DND-41 (cell line): ENCODE data around the gene NFATC2.

ENCODE experiments used
- ATAC-seq: fragments of 200-7000 bp; cut with Tn5 transposase; 3 replicates; pipeline ENCODE4 v1.9.1; 2021; ENCODE audit warnings: low read depth; ENCODE audit not compliant: insufficient read depth
- DNase-seq: peaks from one replicate; pipeline ENCODE4 v3.0.0-alpha.2; 2020
- H2AFZ ChIP-seq: 2 replicates; pipeline ENCODE4 v1.6.0; 2012; ENCODE audit warnings: low read depth, low read length
- H3K27ac ChIP-seq: 2 replicates; pipeline ENCODE4 v1.5.1; 2012; ENCODE audit warnings: low read length, inconsistent platforms
- H3K27me3 ChIP-seq: fragments of 200-600 bp; sonication (generic); 2 replicates; pipeline ENCODE4 v1.6.0; 2012; ENCODE audit warnings: low read length, mild to moderate bottlenecking, inconsistent platforms; ENCODE audit not compliant: insufficient read depth, poor library complexity
- H3K36me3 ChIP-seq: 2 replicates; pipeline ENCODE4 v1.5.1; 2012; ENCODE audit warnings: low read length, inconsistent platforms; ENCODE audit not compliant: insufficient read depth
- H3K4me1 ChIP-seq: 2 replicates; pipeline ENCODE4 v1.5.1; 2012; ENCODE audit warnings: mild to moderate bottlenecking, low read length; ENCODE audit not compliant: insufficient read depth
- H3K4me2 ChIP-seq: 2 replicates; pipeline ENCODE4 v1.6.0; 2012; ENCODE audit warnings: mild to moderate bottlenecking, moderate library complexity, low read length, inconsistent platforms; ENCODE audit not compliant: insufficient read depth
- H3K4me3 ChIP-seq, 2 experiments: fragments of 200-600 bp in 1 of 2; shearing (Covaris generic) in 1 of 2; 2 replicates each; pipeline ENCODE4 v1.5.1; 2012 to 2016; ENCODE audit warnings: inconsistent platforms in 2 of 2, low read length in 2 of 2, mild to moderate bottlenecking in 2 of 2, low read depth in 1 of 2, moderate library complexity in 1 of 2
- H3K79me2 ChIP-seq: 2 replicates; pipeline ENCODE4 v1.6.0; 2012; ENCODE audit warnings: low read length, inconsistent platforms; ENCODE audit not compliant: insufficient read depth
- H3K9ac ChIP-seq: 2 replicates; pipeline ENCODE4 v1.6.0; 2012; ENCODE audit warnings: low read depth, mild to moderate bottlenecking, inconsistent platforms, low read length, moderate library complexity
- H3K9me3 ChIP-seq: 2 replicates; pipeline ENCODE4 v1.5.1; 2012; ENCODE audit warnings: low read length, moderate library complexity, mild to moderate bottlenecking, inconsistent platforms; ENCODE audit not compliant: insufficient read depth, severe bottlenecking
- H4K20me1 ChIP-seq: 2 replicates; pipeline ENCODE4 v1.6.0; 2012; ENCODE audit warnings: low read length; ENCODE audit not compliant: insufficient read depth
- EZH2 ChIP-seq: IDR thresholded peaks from 3 replicates; pipeline ENCODE4 v1.6.1; 2012; ENCODE audit warnings: borderline replicate concordance, low read depth, mild to moderate bottlenecking, moderate library complexity, low read length, inconsistent platforms; ENCODE audit not compliant: severe bottlenecking
- TF ChIP-seq, protein P1 (sequence below): IDR thresholded peaks from 2 replicates; pipeline ENCODE4 v1.5.1; 2012; ENCODE audit warnings: borderline replicate concordance, low read length, moderate library complexity, mild to moderate bottlenecking; ENCODE audit not compliant: poor library complexity, severe bottlenecking; ENCODE audit errors: extremely low read depth

Gene NFATC2

GRCh38 chr20:51542571-51543421 lies at the start of gene NFATC2:
Gene NFATC2, minus strand, starts transcription at chr20:51542719. Its CDS starts 220 bp downstream, at chr20:51542499.
- Histone ChIP-seq H3K9me3 (no peaks in the 10 kb centered on the region), H3K27me3 (peaks cover 46% of the 10 kb centered on the region), H2AFZ (no peak within 1 kb of the TSS), H4K20me1 (peaks cover 3% of the 10 kb centered on the region; the same call in 1 of the 2 replicates), H3K4me2 (no peak within 1 kb of the TSS), H3K9ac (no peak within 1 kb of the TSS), H3K36me3 (no peaks in the 10 kb centered on the region), H3K4me3 (no peak within 1 kb of the TSS), H3K4me1 (peaks cover 3% of the 10 kb centered on the region; the same call in 1 of the 2 replicates), H3K27ac (no peak within 1 kb of the TSS), H3K79me2 (no peaks in the 10 kb centered on the region)
- no peak for DNase-seq
- TF ChIP-seq, protein P1, sequence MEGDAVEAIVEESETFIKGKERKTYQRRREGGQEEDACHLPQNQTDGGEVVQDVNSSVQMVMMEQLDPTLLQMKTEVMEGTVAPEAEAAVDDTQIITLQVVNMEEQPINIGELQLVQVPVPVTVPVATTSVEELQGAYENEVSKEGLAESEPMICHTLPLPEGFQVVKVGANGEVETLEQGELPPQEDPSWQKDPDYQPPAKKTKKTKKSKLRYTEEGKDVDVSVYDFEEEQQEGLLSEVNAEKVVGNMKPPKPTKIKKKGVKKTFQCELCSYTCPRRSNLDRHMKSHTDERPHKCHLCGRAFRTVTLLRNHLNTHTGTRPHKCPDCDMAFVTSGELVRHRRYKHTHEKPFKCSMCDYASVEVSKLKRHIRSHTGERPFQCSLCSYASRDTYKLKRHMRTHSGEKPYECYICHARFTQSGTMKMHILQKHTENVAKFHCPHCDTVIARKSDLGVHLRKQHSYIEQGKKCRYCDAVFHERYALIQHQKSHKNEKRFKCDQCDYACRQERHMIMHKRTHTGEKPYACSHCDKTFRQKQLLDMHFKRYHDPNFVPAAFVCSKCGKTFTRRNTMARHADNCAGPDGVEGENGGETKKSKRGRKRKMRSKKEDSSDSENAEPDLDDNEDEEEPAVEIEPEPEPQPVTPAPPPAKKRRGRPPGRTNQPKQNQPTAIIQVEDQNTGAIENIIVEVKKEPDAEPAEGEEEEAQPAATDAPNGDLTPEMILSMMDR, result no peak
- no peak for ATAC-seq

GRCh38 chr20:51591871-51592270 lies 49.4 kb upstream of the NFATC2 start:
- Histone ChIP-seq H2AFZ (no peak overlapping the region), H3K79me2 (no peaks in the 10 kb centered on the region), H3K9ac (no peak overlapping the region), H4K20me1 (no peaks in the 10 kb centered on the region), H3K27ac (no peak overlapping the region), H3K27me3 (no peaks in the 10 kb centered on the region), H3K4me2 (no peak overlapping the region), H3K36me3 (no peaks in the 10 kb centered on the region), H3K4me1 (no peaks in the 10 kb centered on the region), H3K9me3 (no peaks in the 10 kb centered on the region), H3K4me3 (no peak overlapping the region)
- ATAC-seq (no peak), DNase-seq (no peak)
- TF ChIP-seq, protein P1, result no peak
- no peak for TF ChIP-seq EZH2

DNA sequence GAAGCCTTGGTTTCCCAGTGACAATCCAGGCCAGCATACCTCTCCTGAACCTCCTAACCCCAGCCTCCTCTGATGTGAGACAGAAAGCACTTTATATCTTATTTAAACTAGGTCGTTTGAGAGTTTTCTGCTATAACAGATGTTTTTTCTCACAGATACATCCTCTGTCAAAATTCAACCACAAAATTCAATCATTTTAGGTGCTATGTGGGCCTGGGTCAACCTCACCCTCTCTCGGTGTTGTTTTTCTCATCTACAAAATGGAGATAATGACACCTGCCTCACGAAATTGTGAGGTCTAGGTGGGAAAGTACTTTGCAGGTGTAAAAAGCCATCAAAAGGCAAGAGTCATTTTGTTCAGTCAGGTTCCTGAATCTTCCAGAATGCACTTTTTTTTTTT lies 46.2 kb upstream of the NFATC2 start:
- H3K4me3 ChIP-seq, result no peak overlapping the region

More for the DNA sequence above, 46.2 kb upstream of the NFATC2 start:
- Histone ChIP-seq H3K4me1 (no peaks in the 10 kb centered on the region), H4K20me1 (no peaks in the 10 kb centered on the region), H3K4me2 (no peak overlapping the region), H3K9me3 (no peaks in the 10 kb centered on the region), H3K27ac (no peak overlapping the region), H3K79me2 (no peaks in the 10 kb centered on the region), H3K27me3 (no peaks in the 10 kb centered on the region), H3K9ac (no peak overlapping the region), H2AFZ (no peak overlapping the region), H3K36me3 (no peaks in the 10 kb centered on the region)
- no peak for ATAC-seq
- no peak for DNase-seq
- TF ChIP-seq, protein P1, result no peak
- TF ChIP-seq EZH2, result no peak
